ENCODE data around the gene LRP1B.

DNA sequence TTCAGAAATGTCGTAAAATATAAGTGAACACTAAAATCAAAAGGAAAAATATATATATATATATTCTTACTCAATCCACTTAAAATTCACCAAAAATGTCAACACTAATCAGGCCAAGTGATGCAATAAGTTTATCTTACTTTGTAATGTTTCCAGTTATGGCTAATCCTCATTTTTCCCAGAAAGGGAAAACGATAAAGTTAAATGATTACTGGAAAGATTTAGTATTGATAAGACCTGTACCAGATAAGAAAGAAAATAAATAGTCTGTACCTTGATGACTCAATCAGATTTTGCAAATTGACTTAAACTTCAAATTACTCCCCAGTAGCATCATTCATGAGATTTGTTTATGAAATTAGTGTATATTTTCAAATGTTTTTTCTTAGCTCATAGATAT is 407.0 kb downstream of the LRP1B start:
- TF ChIP-seq CTCF (IDR thresholded peaks at IDR 0.05) (no peak), POLR2A (IDR thresholded peaks at IDR 0.05) (no peak)

Measured in right lobe of liver (tissue), 4 donors.